GM12892 (cell line): Measurements from ENCODE around the gene BIN1.

Experiments used
- POLR2A ChIP-seq: IDR thresholded peaks from 2 replicates; pipeline ENCODE4 v1.6.1; 2011; ENCODE audit warnings: low read depth, low read length, control low read depth
- POLR2AphosphoS5 ChIP-seq: IDR thresholded peaks from 2 replicates; pipeline ENCODE4 v1.6.1; 2011; ENCODE audit warnings: low read depth, low read length, control low read depth
- TAF1 ChIP-seq: IDR thresholded peaks from 2 replicates; pipeline ENCODE4 v1.6.1; 2011; ENCODE audit warnings: low read depth, mild to moderate bottlenecking, control low read depth, low read length, borderline replicate concordance

- TF ChIP-seq POLR2A, result no peak
- no peak for TF ChIP-seq TAF1
- TF ChIP-seq POLR2AphosphoS5, result no peak
Observed at GRCh38 chr2:127095784-127096183, 11.2 kb downstream of the BIN1 start.
